HepG2 (cell line): ENCODE data around the gene PSRC1. TPM values are rescaled to one million over a fixed set of nuclear protein-coding genes. Genes with fewer than 3 reads are reported as not detected.

ENCODE experiments used
- ATAC-seq: fragments of 200-7000 bp; cut with Tn5 transposase; 3 replicates; pipeline ENCODE4 v1.9.1; 2020; ENCODE audit warnings: mild to moderate bottlenecking, moderate library complexity
- BruUV-seq: library from RNA; stranded (reverse); fragments of 400-500 nt; replicated peaks from 2 replicates; lab custom pipeline; 2021; lab: Mats Ljungman, UMichigan
- CTCF ChIA-PET: fragments of 300-600 bp; formaldehyde crosslinking; extraction: SDS; loops from one replicate; lab custom pipeline; 2021; ENCODE audit warnings: low total read pairs, inconsistent platforms, low intra/inter-chr PET ratio; lab: Yijun Ruan, JAX
- POLR2A ChIA-PET: fragments of 350-600 bp; sonication (Branson Sonifier 250); formaldehyde crosslinking; loops from one replicate; lab custom pipeline; 2020; ENCODE audit warnings: antibody characterized with exemption, inconsistent platforms; lab: Yijun Ruan, JAX
- DNase-seq: peaks from one replicate; pipeline ENCODE4 v3.0.0-alpha.2; 2015; ENCODE audit warnings: low spot score
- FAIRE-seq: peaks from 3 replicates; lab custom pipeline; 2011; peaks lifted over from hg19 to GRCh38; lab: Jason Lieb, UNC
- H2AFZ ChIP-seq: one replicate; pipeline ENCODE4 v1.6.1; 2011; ENCODE audit warnings: low read length, inconsistent platforms
- H3K27ac ChIP-seq: fragments of 300-600 bp; 3 replicates; pipeline ENCODE4 v1.8.0; 2011; ENCODE audit warnings: mixed run types, mild to moderate bottlenecking, mixed read lengths, low read length, inconsistent platforms; ENCODE audit not compliant: insufficient read depth; ENCODE audit errors: extremely low read length
- H3K27me3 ChIP-seq, 2 experiments: fragments of 200-600 bp in 1 of 2; 2 replicates in 1 of 2; 3 replicates in 1 of 2; pipeline versions ENCODE4 v1.6.0 to v1.8.0; 2011; ENCODE audit warnings: low read length in 2 of 2, mild to moderate bottlenecking in 2 of 2, moderate library complexity in 2 of 2, inconsistent platforms in 1 of 2; ENCODE audit not compliant: insufficient read depth in 2 of 2, control insufficient read depth in 1 of 2
- H3K36me3 ChIP-seq, 2 experiments: fragments of 200-600 bp in 1 of 2; replicated peaks in 1 of 2; 2 replicates in 1 of 2; 3 replicates in 1 of 2; pipeline versions ENCODE4 v1.5.1 to v1.8.0; 2011; ENCODE audit warnings: low read length in 2 of 2, inconsistent platforms in 1 of 2; ENCODE audit not compliant: insufficient read depth in 2 of 2, control insufficient read depth in 1 of 2
- H3K4me1 ChIP-seq: 2 replicates; pipeline ENCODE4 v1.5.1; 2012; ENCODE audit warnings: low read length, inconsistent platforms; ENCODE audit not compliant: insufficient read depth
- H3K4me2 ChIP-seq: 2 replicates; pipeline ENCODE4 v1.6.0; 2011; ENCODE audit warnings: low read depth, low read length, inconsistent platforms
- H3K4me3 ChIP-seq, 3 experiments: fragments of 200-600 bp in 1 of 3; sonication (generic), shearing (Covaris generic) in 1 of 3; replicated peaks in 1 of 3; 2 replicates each; pipeline ENCODE4 v1.5.1; 2011 to 2016; ENCODE audit warnings: low read length in 3 of 3, inconsistent platforms in 2 of 3, low read depth in 2 of 3, mild to moderate bottlenecking in 2 of 3, control low read depth in 1 of 3, mixed read lengths in 1 of 3; ENCODE audit not compliant: insufficient read depth in 1 of 3
- H3K79me2 ChIP-seq: one replicate; pipeline ENCODE4 v1.6.1; 2011; ENCODE audit warnings: low read length, inconsistent platforms; ENCODE audit not compliant: insufficient read depth
- H3K9ac ChIP-seq: 2 replicates; pipeline ENCODE4 v1.6.0; 2011; ENCODE audit warnings: mild to moderate bottlenecking, low read depth, low read length, inconsistent platforms; ENCODE audit not compliant: insufficient read depth
- H3K9me3 ChIP-seq: 2 replicates; pipeline ENCODE4 v1.5.1; 2012; ENCODE audit warnings: mild to moderate bottlenecking, low read length
- H4K20me1 ChIP-seq: 2 replicates; pipeline ENCODE4 v1.6.0; 2011; ENCODE audit warnings: inconsistent platforms, mild to moderate bottlenecking, low read length, moderate library complexity; ENCODE audit not compliant: insufficient read depth
- AHR ChIP-seq: IDR thresholded peaks from 2 replicates; pipeline ENCODE4 v1.6.1; 2018; ENCODE audit warnings: missing genetic modification reagents, missing compliant biosample characterization
- HMGA1 ChIP-seq: sonication (generic); formaldehyde crosslinking; conservative IDR thresholded peaks from 2 replicates; pipeline ENCODE4 v1.4.0; 2020; ENCODE audit warnings: missing genetic modification reagents
- ISL2 ChIP-seq: sonication (generic); formaldehyde crosslinking; IDR thresholded peaks from 2 replicates; pipeline ENCODE4 v1.5.0; 2020; ENCODE audit warnings: missing genetic modification reagents
- KLF6 ChIP-seq: IDR thresholded peaks from 2 replicates; pipeline ENCODE4 v1.8.0; 2016; ENCODE audit warnings: missing biosample characterization, missing genetic modification reagents
- MEIS2 ChIP-seq: sonication (generic); formaldehyde crosslinking; IDR thresholded peaks from 2 replicates; pipeline ENCODE4 v1.9.0; 2021; ENCODE audit warnings: mild to moderate bottlenecking, missing genetic modification reagents
- NFIB ChIP-seq: sonication (generic); formaldehyde crosslinking; IDR thresholded peaks from 2 replicates; pipeline ENCODE4 v1.9.0; 2021; ENCODE audit warnings: missing genetic modification reagents, mild to moderate bottlenecking, borderline replicate concordance
- NPAS2 ChIP-seq: sonication (generic); formaldehyde crosslinking; IDR thresholded peaks from 2 replicates; pipeline ENCODE4 v1.8.0; 2022; ENCODE audit warnings: mild to moderate bottlenecking, missing genetic modification reagents, borderline replicate concordance
- WIZ ChIP-seq: sonication (generic); formaldehyde crosslinking; IDR thresholded peaks from 2 replicates; pipeline ENCODE4 v1.5.1; 2020; ENCODE audit warnings: mild to moderate bottlenecking, missing genetic modification reagents
- ZNF598 ChIP-seq: sonication (generic); formaldehyde crosslinking; IDR thresholded peaks from 2 replicates; pipeline ENCODE4 v1.5.1; 2020; ENCODE audit warnings: mild to moderate bottlenecking, missing genetic modification reagents, borderline replicate concordance
- ZNF704 ChIP-seq: sonication (generic); formaldehyde crosslinking; IDR thresholded peaks from 2 replicates; pipeline ENCODE4 v1.8.1; 2023; ENCODE audit warnings: mild to moderate bottlenecking, inconsistent platforms, moderate library complexity, missing genetic modification reagents, borderline replicate concordance
- ZNF709 ChIP-seq: sonication (generic); formaldehyde crosslinking; IDR thresholded peaks from 2 replicates; pipeline ENCODE4 v1.5.0; 2020; ENCODE audit warnings: mild to moderate bottlenecking, missing genetic modification reagents
- WGBS: methylation state at CpG from one replicate; pipeline ENCODE4 v1.1.6; 2017; ENCODE audit warnings: low lambda C conversion rate; 5-methylcytosine and 5-hydroxymethylcytosine counted together
- in situ Hi-C: cut with HindIII; loops from 2 replicates; pipeline ENCODE4 v1.10.0; 2017; ENCODE audit warnings: low pct_unique_long_range_greater_than_20kb; ENCODE audit not compliant: extremely low pct_ligation_motif_present
- intact Hi-C: fragments of 100-400 bp; cut with micrococcal nuclease; formaldehyde crosslinking; loops from one replicate; pipeline ENCODE4 v1.10.0; 2022; ENCODE audit not compliant: unreplicated experiment
- polyA plus RNA-seq, 8 experiments: library from polyadenylated mRNA; depleted of rRNA in 3 of 8; stranded (reverse) in 7 of 8; unstranded in 1 of 8; fragments of >200 nt; fragmentation: Illumina TruSeq in 4 of 8; extraction: Trizol in 4 of 8; gene quantifications; 2 replicates each; pipeline versions ENCODE4 v1.2.1 to v1.2.3, GENCODE V29; 2011 to 2016; ENCODE audit warnings: low read depth in 4 of 8, missing spikeins in 1 of 8, mixed read lengths in 1 of 8; ENCODE audit not compliant: insufficient read depth in 1 of 8
- total RNA-seq, 5 experiments: library from RNA; depleted of rRNA; stranded (reverse); fragments of >200 nt; fragmentation: Illumina TruSeq; extraction: Trizol; gene quantifications; 2 replicates each; pipeline ENCODE4 v1.2.3, GENCODE V29; 2016; ENCODE audit warnings: low read depth in 1 of 5
- TF ChIP-seq, protein P1 (sequence below): sonication (generic); formaldehyde crosslinking; IDR thresholded peaks from 2 replicates; pipeline ENCODE4 v1.4.0; 2020; ENCODE audit warnings: mild to moderate bottlenecking, missing genetic modification reagents

Gene PSRC1
- total and polyA plus RNA-seq, 2 of the 13 experiments (the other 11 are each of a cell fraction or from before 2014, with no cell fraction given): 28.6 to 30.3 TPM

GRCh38 chr1:109294481-109294880 lies 11.5 kb upstream of the PSRC1 start:
- intact Hi-C loops (no loop called here), in situ Hi-C loops (no loop called here)
- no peaks in the 10 kb centered on the region for H3K9me3 ChIP-seq
- H3K27me3 ChIP-seq: no peaks in the 10 kb centered on the region
- TF ChIP-seq NFIB (CRISPR knock-in tag) (no peak), ZNF709 (CRISPR knock-in tag) (no peak), NPAS2 (no peak), ZNF704 (CRISPR knock-in tag) (no peak), MEIS2 (no peak), WIZ (CRISPR knock-in tag) (no peak), HMGA1 (CRISPR knock-in tag) (no peak), ISL2 (CRISPR knock-in tag) (no peak), KLF6 (no peak), AHR (no peak), ZNF598 (CRISPR knock-in tag) (no peak)
- TF ChIP-seq, protein P1, sequence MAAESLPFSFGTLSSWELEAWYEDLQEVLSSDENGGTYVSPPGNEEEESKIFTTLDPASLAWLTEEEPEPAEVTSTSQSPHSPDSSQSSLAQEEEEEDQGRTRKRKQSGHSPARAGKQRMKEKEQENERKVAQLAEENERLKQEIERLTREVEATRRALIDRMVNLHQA (CRISPR knock-in tag): no peak
- H2AFZ ChIP-seq: no peak overlapping the region
- no peaks in the 10 kb centered on the region for H3K36me3 ChIP-seq
- no peak overlapping the region for H3K9ac ChIP-seq
- ATAC-seq (no peak), DNase-seq (no peak), FAIRE-seq (no peak)
- POLR2A ChIA-PET: no interaction called here
- 92% methylated on average over 4 of the region's 4 CpGs for WGBS
- no peak overlapping the region for H3K27ac ChIP-seq
- H3K79me2 ChIP-seq: no peaks in the 10 kb centered on the region
- H3K4me1 ChIP-seq: peaks cover 40% of the 10 kb centered on the region
- no TSS peak for BruUV-seq
- H3K4me2 ChIP-seq: no peak overlapping the region
- H3K4me3 ChIP-seq: no peak overlapping the region
- CTCF ChIA-PET: no interaction called here
- no peaks in the 10 kb centered on the region for H4K20me1 ChIP-seq
